Measurements from ENCODE around the gene ETS1.

The ETS1 gene

GRCh38 chr11:128480066-128480465, 107.3 kb downstream of the ETS1 start:
- ATAC-seq = no peak

- ATAC-seq = peak; percentile 27 to 42
These were observed 108.2 kb downstream of the ETS1 start for GRCh38 chr11:128479144-128479543.

- ATAC-seq = no peak
These were observed 109.1 kb downstream of the ETS1 start for GRCh38 chr11:128478305-128478704.

DNA sequence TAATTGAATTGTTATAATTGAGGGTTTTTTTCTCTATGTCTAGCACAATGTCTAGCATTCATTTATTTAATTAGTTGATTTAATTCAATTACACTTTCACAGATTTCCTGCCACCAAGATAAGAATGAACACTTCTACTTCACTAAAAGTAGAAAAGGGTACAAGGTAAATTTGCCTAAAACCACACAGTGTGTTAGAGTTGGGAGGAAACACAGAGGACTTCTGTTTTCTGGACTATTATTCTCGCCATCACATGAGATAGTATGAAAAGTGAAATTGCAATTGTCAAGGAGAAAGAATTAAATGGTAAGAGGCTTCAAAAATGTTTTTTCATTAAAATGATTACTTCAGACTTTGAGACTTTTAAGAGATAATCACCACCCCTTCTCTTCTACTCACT, 109.5 kb downstream of the ETS1 start:
- no peak for ATAC-seq

DNA sequence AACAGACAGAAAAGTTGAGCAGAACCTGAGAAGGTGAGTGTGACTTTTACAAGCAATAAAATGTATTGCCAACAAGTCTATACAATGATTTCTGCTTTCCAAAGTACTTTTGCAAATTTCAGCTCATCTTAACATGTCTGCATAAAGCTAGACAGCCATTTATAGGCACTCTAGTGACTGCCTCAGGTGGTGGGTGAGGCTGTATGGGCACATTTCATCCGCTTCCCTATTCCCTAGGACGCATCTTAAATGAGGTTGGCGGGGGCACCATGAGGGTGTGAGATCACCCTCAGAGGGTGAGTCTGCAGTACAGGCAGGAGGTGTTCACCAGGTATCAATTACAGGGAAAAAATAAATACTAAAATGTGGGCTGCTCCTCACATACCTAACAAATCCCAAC, 110.1 kb downstream of the ETS1 start:
- no peak for ATAC-seq

DNA sequence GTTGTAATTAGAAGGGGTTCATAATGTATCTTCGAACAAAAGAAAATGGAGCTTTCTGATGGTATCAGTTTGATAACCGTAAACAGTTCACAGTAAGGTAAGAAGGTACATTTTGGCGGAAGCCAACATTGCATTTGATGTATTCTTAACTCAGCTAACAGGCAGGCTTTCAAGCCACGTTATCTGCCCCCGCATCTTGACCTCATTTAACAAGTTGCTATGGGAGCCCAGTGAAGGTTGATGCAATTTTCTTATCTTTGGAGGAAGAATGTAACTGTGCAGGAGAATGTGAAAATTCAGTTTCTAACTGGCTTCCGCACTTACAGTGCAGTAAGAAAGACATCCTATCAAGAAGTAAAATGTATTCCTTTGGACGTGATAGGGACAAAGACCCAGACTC, 110.6 kb downstream of the ETS1 start:
- ATAC-seq = peak in 1 of 2 donors; percentile 21

DNA sequence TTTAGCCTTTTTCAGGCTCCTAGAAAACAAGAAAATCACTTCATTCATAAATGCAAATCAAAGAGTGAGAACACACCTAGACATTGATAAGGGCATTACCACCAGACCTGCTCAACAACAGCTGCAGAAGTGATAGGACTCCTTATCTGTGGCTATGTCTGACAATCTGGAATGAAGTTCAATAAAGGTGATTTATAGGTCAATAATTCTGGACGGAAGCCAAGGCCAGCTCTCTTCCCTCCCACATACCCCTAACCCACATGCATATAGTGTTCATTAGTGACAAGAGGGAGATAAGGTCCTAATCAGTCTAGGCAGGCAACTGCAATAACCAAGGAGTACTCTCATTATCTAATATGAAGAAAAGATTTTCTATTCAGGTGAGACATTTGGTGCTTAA, 111.3 kb downstream of the ETS1 start:
- no peak for ATAC-seq

DNA sequence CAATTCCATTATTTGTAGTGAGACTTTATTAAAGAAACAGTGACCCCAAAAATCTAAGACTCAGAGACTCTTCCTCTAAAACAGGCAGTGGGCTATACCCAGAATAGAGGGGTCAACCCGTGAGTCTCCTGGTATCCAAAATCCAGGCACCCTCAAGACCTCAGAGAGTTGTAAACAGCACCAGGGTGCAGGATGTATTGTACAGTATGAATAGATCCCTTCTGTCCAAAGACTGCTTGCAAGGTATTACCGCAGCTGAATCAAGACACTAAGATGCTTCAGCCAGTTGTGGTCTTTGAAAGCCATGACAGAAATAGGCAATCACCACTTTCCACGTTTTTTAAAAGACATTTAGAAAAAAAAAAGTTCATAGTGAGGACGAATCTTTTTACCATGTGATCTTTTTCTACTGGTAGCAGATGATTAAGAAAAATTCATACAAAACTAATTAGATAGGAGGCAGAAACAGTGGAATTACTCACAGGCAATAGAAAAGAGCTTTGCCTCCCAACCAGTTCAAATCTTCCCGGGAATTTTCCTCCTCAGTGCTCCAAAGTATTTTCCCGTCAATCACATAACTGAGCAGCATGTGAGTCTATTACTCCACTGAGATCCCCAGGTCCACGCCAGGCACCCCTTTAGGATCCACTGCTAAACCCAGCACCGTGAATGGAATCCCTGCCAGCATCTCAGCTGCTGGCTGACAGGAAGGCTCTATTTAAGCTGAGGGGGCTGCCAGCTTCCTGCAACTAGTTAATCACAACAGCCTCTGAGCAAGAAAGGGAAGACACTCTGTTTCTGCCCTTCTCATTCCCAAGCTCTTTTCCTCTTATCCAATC, 113.1 kb downstream of the ETS1 start:
- no peak for ATAC-seq

GRCh38 chr11:128473636-128474035, 113.7 kb downstream of the ETS1 start:
- ATAC-seq = no peak

DNA sequence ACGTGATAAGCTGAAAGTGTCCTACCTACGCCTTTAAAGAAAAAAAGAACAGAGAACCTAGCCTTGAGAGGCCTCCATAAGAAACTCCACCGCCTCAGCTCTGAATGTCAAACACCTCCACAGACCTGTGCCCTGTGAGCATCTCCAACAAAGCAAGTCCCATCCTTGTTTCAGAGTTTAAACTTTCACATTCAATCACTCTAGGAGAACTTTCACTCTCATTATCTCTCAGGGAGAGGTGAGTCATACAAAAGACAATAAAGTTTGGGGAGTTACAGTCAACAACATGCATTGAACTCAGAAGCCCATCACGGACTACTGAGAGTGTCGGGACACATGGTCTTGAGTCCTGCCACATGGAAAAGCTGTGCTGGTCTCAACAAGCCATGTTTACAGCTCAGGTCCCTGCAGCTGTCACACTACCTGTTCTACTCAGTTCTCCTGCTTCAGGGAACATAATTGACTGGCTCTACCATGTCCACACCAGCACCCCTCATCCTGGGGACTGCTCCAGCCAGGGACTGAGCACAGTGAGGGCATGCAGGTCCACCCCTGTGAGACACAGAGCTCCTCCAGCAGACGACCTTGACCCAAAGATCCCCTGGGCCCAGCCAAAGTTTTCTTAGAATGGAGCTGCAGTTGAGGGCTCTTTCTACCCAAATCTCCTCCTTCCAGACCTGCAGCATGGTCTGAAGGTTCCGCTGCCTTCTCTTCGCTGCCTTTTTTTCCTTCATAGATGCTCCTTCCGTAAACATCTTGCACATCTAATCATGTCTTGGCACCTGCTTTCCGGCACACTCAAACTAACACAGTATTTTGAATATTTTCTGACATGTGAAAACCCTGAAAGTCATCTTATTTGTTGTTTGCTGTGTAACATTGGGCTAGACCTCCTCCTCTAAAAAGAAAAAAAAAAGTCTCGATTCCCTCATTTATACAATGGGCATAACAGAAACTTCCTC, 114.9 kb downstream of the ETS1 start:
- peak; percentile 61 for ATAC-seq

- ATAC-seq = peak; percentile 18 to 26
These were observed 116.2 kb downstream of the ETS1 start for GRCh38 chr11:128471138-128471661.

DNA sequence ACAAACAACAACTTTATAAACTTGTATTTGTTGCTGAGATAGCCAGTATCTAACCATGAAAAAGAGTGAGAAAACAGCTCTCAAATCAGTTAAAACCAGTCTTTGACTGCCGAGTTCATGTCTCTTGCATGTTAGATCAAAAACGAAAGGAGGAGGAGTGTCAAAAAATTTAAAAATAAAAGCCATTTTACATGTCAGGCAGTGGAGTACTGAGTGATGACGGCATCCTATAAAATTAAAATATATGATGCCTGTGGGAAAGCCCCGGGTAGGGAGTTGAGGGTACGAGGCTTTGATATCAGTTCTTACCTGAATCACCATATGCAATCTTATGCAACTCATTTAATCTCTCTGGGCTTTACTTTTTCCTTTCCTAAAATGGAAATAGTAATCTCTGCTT, 117.3 kb downstream of the ETS1 start:
- ATAC-seq = peak; percentile 43 to 52

DNA sequence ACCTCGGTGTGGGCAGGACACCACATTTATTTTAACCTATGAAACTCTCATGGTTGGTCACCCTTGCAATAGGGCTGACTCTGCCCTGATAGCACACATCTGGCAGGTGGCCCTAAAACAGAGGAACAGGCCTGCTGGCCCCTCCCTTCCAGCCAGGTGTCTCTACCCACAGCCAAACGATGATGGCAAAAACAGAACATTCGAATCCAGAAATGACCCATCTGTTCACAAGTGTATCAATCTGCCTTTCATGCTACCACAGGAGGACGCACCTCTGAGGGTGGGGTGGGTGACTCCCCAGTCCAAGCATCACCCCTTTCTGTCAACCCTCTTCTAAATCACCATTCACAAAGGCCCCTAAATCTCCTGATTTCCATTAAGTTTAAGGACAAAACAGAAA, 118.1 kb downstream of the ETS1 start:
- peak; percentile 11 to 28 for ATAC-seq

GRCh38 chr11:128468111-128468510, 119.2 kb downstream of the ETS1 start:
- ATAC-seq = no peak

DNA sequence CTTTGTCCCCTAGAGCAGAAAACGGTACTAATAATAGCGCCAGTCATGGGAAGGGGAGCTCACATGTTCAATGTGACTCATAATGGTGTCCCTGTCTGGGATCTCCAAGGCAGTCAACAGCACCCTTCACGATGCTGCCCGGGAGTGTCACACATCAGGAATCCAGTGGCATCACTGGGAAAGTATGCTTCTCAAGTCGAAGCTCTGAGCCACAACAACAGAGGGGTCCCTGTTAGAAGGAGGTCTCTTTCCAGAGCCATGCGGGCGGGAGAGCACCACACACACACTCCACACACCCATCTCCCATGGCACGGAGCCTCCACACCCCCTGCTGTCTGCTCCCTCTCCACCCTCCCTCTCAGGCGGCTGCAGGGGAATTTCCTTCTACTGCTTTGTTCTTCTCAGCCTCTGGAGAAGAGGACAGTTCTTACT, 119.7 kb downstream of the ETS1 start:
- no peak for ATAC-seq

DNA sequence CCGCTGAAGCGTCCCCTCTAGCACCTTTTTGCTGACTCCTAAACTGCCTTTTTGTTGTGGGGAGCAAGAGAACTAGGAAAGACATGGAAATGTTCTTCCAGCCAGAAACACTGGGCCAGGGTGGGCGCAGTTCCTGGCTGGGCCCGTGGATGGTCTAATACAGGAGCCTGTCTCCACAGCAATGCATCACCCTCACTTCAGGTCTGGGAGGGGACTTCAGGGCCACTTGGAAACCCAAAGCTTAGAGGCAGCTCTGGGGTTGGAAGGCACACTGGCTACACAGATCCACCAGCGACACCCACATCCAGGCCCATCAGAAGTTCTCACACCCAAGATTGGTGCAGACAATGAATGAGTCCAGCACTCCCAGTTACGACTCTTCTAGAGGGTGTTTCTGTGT, 120.3 kb downstream of the ETS1 start:
- no peak for ATAC-seq

- no peak for ATAC-seq
These were observed 121.2 kb downstream of the ETS1 start for GRCh38 chr11:128465946-128466705.

GRCh38 chr11:128465531-128465930, 121.8 kb downstream of the ETS1 start:
- no peak for ATAC-seq

DNA sequence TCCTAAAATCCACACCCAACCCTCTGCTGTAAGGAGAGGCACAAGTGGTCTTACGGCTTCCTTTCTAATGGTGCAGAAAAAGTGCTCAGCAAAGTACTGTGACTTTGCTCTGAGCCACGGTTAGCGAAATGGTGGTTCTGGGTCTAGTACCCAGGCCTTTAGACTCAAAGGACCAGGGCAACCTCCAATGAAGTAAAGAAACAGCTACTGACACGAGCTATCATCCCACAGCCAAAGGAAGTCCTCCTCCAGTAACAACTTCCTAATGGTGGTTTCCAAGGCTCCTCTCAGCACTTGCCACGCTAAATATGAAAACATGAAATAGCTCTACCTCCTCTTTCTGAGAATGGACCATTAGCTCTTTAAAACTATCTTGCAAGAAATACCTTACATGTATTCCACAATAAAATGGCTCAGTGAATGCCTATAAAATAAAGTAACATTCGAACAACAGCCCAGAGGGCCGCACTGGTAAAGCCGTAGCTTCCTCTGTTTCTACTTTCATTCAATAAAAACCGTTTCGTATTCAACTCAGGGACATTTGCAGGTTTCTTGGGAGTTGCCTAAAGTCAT, 122.4 kb downstream of the ETS1 start:
- ATAC-seq = no peak

DNA sequence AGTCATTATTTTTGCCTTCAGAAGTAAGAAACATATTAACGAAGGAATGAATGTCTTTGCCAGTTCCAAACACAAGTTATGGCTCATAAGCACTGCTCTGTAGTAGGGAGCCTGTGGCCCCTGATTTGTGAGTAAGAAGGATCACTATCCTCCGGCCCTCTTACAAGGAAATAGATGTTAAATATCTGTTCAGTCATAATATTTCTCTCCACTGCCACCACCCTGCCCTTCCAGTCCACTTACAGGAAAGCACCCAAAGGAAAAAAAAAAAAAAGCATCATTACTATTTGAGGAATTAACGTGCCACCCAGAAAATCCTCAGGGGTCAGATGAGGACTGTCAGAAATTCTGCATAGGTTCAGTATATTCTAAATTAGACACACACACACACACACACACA, 123.4 kb downstream of the ETS1 start:
- ATAC-seq = no peak

- no peak for ATAC-seq
These were observed 124.0 kb downstream of the ETS1 start for GRCh38 chr11:128463371-128463829.

DNA sequence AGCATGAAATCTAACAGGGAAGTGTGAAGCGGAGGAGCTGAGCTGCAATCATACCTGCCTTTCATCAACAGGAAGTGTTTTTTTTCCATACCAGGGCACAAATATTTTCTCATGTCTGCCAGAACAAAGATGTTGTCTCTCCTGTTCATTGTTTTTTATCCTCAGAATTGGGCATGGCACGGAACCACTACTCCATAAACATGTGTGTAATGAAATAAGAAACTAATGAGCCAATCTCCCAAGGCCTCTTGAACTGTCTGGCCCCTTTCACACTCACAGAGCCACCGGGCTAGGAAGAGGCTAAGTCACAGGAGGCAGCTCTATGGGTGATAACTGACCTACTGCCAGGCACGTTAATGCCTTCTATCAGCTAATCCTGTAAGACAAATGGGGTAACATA, 124.4 kb downstream of the ETS1 start:
- no peak for ATAC-seq

Measured in activated CD4-positive, CD25-positive, alpha-beta regulatory T cell treated with anti-CD3 and anti-CD28 coated beads, Interleukin-2, amount 50 U/mL, for 24 hours (primary cell).